ENCODE data around the gene SAPCD1. TPM values are rescaled to one million over a fixed set of nuclear protein-coding genes. Genes with fewer than 3 reads are reported as not detected.

The SAPCD1 gene
- total RNA-seq, 1 donor from 2014 or later = 18.9 TPM

DNA sequence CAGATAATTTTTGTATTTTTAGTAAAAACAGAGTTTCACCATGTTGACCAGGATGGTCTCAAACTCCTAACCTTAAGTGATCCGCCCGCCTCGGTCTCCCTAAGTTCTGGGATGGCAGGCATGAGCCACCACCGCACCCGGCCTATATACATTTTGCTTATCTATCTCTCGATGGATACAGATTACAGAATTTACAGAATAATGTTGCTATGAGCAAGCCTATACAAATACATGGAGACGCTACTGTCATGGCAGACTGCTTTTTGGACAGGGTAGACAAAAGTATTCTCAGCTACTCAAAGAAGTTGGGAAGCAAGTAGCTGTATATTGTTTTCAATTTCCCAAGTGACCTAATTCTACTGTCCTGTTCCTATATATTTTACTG lies 51.0 kb downstream of the SAPCD1 start:
- no peaks in the 10 kb centered on the region for H3K27me3 Mint-ChIP-seq (ENCODE audit: low read depth)
- peak overlapping the region; percentile 83 for H3K27ac Mint-ChIP-seq
- no peak for DNase-seq (ENCODE audit: low spot score)
- H3K9me3 Mint-ChIP-seq = no peaks in the 10 kb centered on the region
- intact Hi-C loops (cut with micrococcal nuclease) = loop anchor here (2.0 kb wide), 1 partner anchor 13 kb away; the partner anchor contains the start of gene HSPA1B
- H3K36me3 Mint-ChIP-seq (ENCODE audit: low read depth) = peaks cover 22% of the 10 kb centered on the region
- peak overlapping the region; percentile 28 for H3K4me3 Mint-ChIP-seq (ENCODE audit: low read depth)
- peaks cover 32% of the 10 kb centered on the region for H3K4me1 Mint-ChIP-seq (ENCODE audit: low read depth)

Other genes with a start within 250 kb of the SAPCD1 start
- not detected in 2 replicates for gene MCCD1, start 233.7 kb upstream of the SAPCD1 start, total RNA-seq
- 579 and 583 TPM in 2 replicates for gene DDX39B, start 220.7 kb upstream of the SAPCD1 start, total RNA-seq
- gene ATP6V1G2, start 216.0 kb upstream of the SAPCD1 start, total RNA-seq = 0.69 and 0.82 TPM in 2 replicates
- gene NFKBIL1, start 215.0 kb upstream of the SAPCD1 start, total RNA-seq = 15.7 and 17.6 TPM in 2 replicates
- 293 and 308 TPM in 2 replicates for gene LTA, start 190.4 kb upstream of the SAPCD1 start, total RNA-seq
- 94.4 and 96.8 TPM in 2 replicates for gene TNF, start 187.1 kb upstream of the SAPCD1 start, total RNA-seq
- gene LTB, start 180.2 kb upstream of the SAPCD1 start, total RNA-seq = 16.3 and 16.6 TPM in 2 replicates
- 10.2 and 14.6 TPM in 2 replicates for gene LST1, start 176.4 kb upstream of the SAPCD1 start, total RNA-seq
- gene NCR3, start 169.7 kb upstream of the SAPCD1 start, total RNA-seq = 8.0 and 9.3 TPM in 2 replicates
- 71.8 and 78.2 TPM in 2 replicates for gene AIF1, start 147.4 kb upstream of the SAPCD1 start, total RNA-seq
- gene PRRC2A, start 141.9 kb upstream of the SAPCD1 start, total RNA-seq = 298 and 304 TPM in 2 replicates
- gene BAG6, start 110.0 kb upstream of the SAPCD1 start, total RNA-seq = 330 and 335 TPM in 2 replicates
- 2.3 and 2.4 TPM in 2 replicates for gene APOM, start 106.8 kb upstream of the SAPCD1 start, total RNA-seq
- 18.1 and 19.3 TPM in 2 replicates for gene C6orf47, start 101.9 kb upstream of the SAPCD1 start, total RNA-seq
- 31.5 and 34.7 TPM in 2 replicates for gene GPANK1, start 97.7 kb upstream of the SAPCD1 start, total RNA-seq
- 266 and 279 TPM in 2 replicates for gene CSNK2B, start 96.6 kb upstream of the SAPCD1 start, total RNA-seq
- gene LY6G5B, start 92.7 kb upstream of the SAPCD1 start, total RNA-seq = 31.0 and 32.1 TPM in 2 replicates
- gene LY6G5C, start 81.6 kb upstream of the SAPCD1 start, total RNA-seq = 4.6 and 4.8 TPM in 2 replicates
- gene ABHD16A, start 59.3 kb upstream of the SAPCD1 start, total RNA-seq = 51.4 and 52.7 TPM in 2 replicates
- not detected in 2 replicates for gene LY6G6F, start 55.8 kb upstream of the SAPCD1 start, total RNA-seq
- gene LY6G6D, start 47.3 kb upstream of the SAPCD1 start, total RNA-seq = not detected in 2 replicates
- gene LY6G6C, start 40.9 kb upstream of the SAPCD1 start, total RNA-seq = not detected in 2 replicates
- gene MPIG6B, start 39.3 kb upstream of the SAPCD1 start, total RNA-seq = not detected in 2 replicates
- gene DDAH2, start 33.4 kb upstream of the SAPCD1 start, total RNA-seq = 5.8 and 7.7 TPM in 2 replicates
- 412 and 423 TPM in 2 replicates for gene CLIC1, start 26.1 kb upstream of the SAPCD1 start, total RNA-seq
- 82.8 and 93.3 TPM in 2 replicates for gene MSH5, start 22.7 kb upstream of the SAPCD1 start, total RNA-seq
- gene VWA7, start 14.7 kb downstream of the SAPCD1 start, total RNA-seq = 5.6 and 5.9 TPM in 2 replicates
- 166 and 176 TPM in 2 replicates for gene VARS1, start 33.1 kb downstream of the SAPCD1 start, total RNA-seq
- 130 TPM in 2 replicates for gene LSM2, start 44.3 kb downstream of the SAPCD1 start, total RNA-seq
- 2.1 and 2.4 TPM in 2 replicates for gene HSPA1L, start 52.6 kb downstream of the SAPCD1 start, total RNA-seq
- 112 and 118 TPM in 2 replicates for gene HSPA1A, start 52.9 kb downstream of the SAPCD1 start, total RNA-seq
- 116 and 120 TPM in 2 replicates for gene HSPA1B, start 65.1 kb downstream of the SAPCD1 start, total RNA-seq
- 21.3 and 21.6 TPM in 2 replicates for gene NEU1, start 100.2 kb downstream of the SAPCD1 start, total RNA-seq
- gene SLC44A4, start 116.3 kb downstream of the SAPCD1 start, total RNA-seq = 0.18 TPM in 1 of 2 replicates, not detected in the other
- gene EHMT2, start 135.0 kb downstream of the SAPCD1 start, total RNA-seq = 76.3 and 76.5 TPM in 2 replicates
- 4.8 and 4.9 TPM in 2 replicates for gene ZBTB12, start 139.4 kb downstream of the SAPCD1 start, total RNA-seq
- gene C2, start 165.1 kb downstream of the SAPCD1 start, total RNA-seq = 1.1 and 1.4 TPM in 2 replicates
- gene CFB, start 183.4 kb downstream of the SAPCD1 start, total RNA-seq = 0.16 TPM in 1 of 2 replicates, not detected in the other
- 81.2 and 82.0 TPM in 2 replicates for gene NELFE, start 196.3 kb downstream of the SAPCD1 start, total RNA-seq
- 93.7 and 99.5 TPM in 2 replicates for gene SKIC2, start 196.5 kb downstream of the SAPCD1 start, total RNA-seq
- gene DXO, start 209.5 kb downstream of the SAPCD1 start, total RNA-seq = 15.7 and 16.6 TPM in 2 replicates
- gene C4A, start 219.4 kb downstream of the SAPCD1 start, total RNA-seq = 2.6 and 3.1 TPM in 2 replicates